ENCODE data around the gene TIGD6.

- TF ChIP-seq, protein P1, sequence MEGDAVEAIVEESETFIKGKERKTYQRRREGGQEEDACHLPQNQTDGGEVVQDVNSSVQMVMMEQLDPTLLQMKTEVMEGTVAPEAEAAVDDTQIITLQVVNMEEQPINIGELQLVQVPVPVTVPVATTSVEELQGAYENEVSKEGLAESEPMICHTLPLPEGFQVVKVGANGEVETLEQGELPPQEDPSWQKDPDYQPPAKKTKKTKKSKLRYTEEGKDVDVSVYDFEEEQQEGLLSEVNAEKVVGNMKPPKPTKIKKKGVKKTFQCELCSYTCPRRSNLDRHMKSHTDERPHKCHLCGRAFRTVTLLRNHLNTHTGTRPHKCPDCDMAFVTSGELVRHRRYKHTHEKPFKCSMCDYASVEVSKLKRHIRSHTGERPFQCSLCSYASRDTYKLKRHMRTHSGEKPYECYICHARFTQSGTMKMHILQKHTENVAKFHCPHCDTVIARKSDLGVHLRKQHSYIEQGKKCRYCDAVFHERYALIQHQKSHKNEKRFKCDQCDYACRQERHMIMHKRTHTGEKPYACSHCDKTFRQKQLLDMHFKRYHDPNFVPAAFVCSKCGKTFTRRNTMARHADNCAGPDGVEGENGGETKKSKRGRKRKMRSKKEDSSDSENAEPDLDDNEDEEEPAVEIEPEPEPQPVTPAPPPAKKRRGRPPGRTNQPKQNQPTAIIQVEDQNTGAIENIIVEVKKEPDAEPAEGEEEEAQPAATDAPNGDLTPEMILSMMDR (IDR thresholded peaks at IDR 0.05): no peak
- TF ChIP-seq FOXJ3 (CRISPR knock-in tag; IDR thresholded peaks at IDR 0.05; ENCODE audit: borderline replicate concordance) (no peak), TCF7 (CRISPR knock-in tag; IDR thresholded peaks at IDR 0.05; ENCODE audit: low read depth) (no peak)
- TF ChIP-seq, protein P2, sequence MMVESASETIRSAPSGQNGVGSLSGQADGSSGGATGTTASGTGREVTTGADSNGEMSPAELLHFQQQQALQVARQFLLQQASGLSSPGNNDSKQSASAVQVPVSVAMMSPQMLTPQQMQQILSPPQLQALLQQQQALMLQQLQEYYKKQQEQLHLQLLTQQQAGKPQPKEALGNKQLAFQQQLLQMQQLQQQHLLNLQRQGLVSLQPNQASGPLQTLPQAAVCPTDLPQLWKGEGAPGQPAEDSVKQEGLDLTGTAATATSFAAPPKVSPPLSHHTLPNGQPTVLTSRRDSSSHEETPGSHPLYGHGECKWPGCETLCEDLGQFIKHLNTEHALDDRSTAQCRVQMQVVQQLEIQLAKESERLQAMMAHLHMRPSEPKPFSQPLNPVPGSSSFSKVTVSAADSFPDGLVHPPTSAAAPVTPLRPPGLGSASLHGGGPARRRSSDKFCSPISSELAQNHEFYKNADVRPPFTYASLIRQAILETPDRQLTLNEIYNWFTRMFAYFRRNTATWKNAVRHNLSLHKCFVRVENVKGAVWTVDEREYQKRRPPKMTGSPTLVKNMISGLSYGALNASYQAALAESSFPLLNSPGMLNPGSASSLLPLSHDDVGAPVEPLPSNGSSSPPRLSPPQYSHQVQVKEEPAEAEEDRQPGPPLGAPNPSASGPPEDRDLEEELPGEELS (CRISPR knock-in tag; IDR thresholded peaks at IDR 0.05): no peak
These were observed 38.1 kb upstream of the TIGD6 start for GRCh38 chr5:150038547-150038946.

Measured in WTC11 (cell line).